MM.1S (cell line): ENCODE results near the gene OXCT1.

Source experiments
- DNase-seq: peaks from one replicate; pipeline ENCODE4 v3.0.0-alpha.2; 2015
- H2AFZ ChIP-seq: fragments of 300-600 bp; sonication (generic); 2 replicates; pipeline ENCODE4 v1.6.0; 2016; ENCODE audit warnings: antibody characterized with exemption, low read length
- H3F3A ChIP-seq: fragments of 300-600 bp; sonication (generic); 2 replicates; pipeline ENCODE4 v1.6.1; 2016; ENCODE audit warnings: mild to moderate bottlenecking, antibody characterized with exemption, low read length, moderate library complexity, mixed read lengths; ENCODE audit not compliant: insufficient read depth
- H3K27ac ChIP-seq: fragments of 300-600 bp; sonication (generic); 2 replicates; pipeline ENCODE4 v1.5.1; 2016; ENCODE audit warnings: mild to moderate bottlenecking, low read length
- H3K27me3 ChIP-seq: fragments of 300-600 bp; sonication (generic); replicated peaks from 2 replicates; pipeline ENCODE4 v1.6.0; 2016; ENCODE audit warnings: low read length; ENCODE audit not compliant: insufficient read depth
- H3K36me3 ChIP-seq: fragments of 300-600 bp; sonication (generic); replicated peaks from 2 replicates; pipeline ENCODE4 v1.6.1; 2016; ENCODE audit warnings: mild to moderate bottlenecking, low read length, mixed read lengths; ENCODE audit not compliant: insufficient read depth
- H3K4me1 ChIP-seq: fragments of 300-600 bp; sonication (generic); 2 replicates; pipeline ENCODE4 v1.6.1; 2016; ENCODE audit warnings: low read length, mixed read lengths
- H3K4me2 ChIP-seq: fragments of 300-600 bp; sonication (generic); 2 replicates; pipeline ENCODE4 v1.6.0; 2016; ENCODE audit warnings: low read depth, low read length
- H3K4me3 ChIP-seq: fragments of 300-600 bp; sonication (generic); 2 replicates; pipeline ENCODE4 v1.5.1; 2016; ENCODE audit warnings: low read length, mixed read lengths
- H3K79me2 ChIP-seq: fragments of 300-600 bp; sonication (generic); 2 replicates; pipeline ENCODE4 v1.6.1; 2016; ENCODE audit warnings: mixed run types, low read length, mixed read lengths
- H3K9ac ChIP-seq: fragments of 300-600 bp; sonication (generic); 2 replicates; pipeline ENCODE4 v1.6.1; 2016; ENCODE audit warnings: low read length, mixed read lengths
- H3K9me2 ChIP-seq: fragments of 300-600 bp; sonication (generic); replicated peaks from 2 replicates; pipeline ENCODE4 v1.6.1; 2016; ENCODE audit warnings: mild to moderate bottlenecking, low read length, mixed read lengths; ENCODE audit not compliant: insufficient read depth
- H3K9me3 ChIP-seq: fragments of 300-600 bp; sonication (generic); replicated peaks from 2 replicates; pipeline ENCODE4 v1.6.1; 2016; ENCODE audit warnings: mild to moderate bottlenecking, low read length, mixed read lengths; ENCODE audit not compliant: insufficient read depth
- H4K20me1 ChIP-seq: fragments of 300-600 bp; sonication (generic); 2 replicates; pipeline ENCODE4 v1.6.1; 2016; ENCODE audit warnings: mild to moderate bottlenecking, low read length, moderate library complexity, mixed read lengths; ENCODE audit not compliant: insufficient read depth
- EZH2 ChIP-seq: fragments of 300-600 bp; sonication (generic); optimal IDR thresholded peaks from 2 replicates; pipeline ENCODE3; 2017; ENCODE audit warnings: low read depth, mild to moderate bottlenecking, antibody characterized with exemption, low read length, mixed read lengths
- EZH2phosphoT487 ChIP-seq: fragments of 300-600 bp; sonication (generic); IDR thresholded peaks from 2 replicates; pipeline ENCODE4 v1.6.1; 2018; ENCODE audit warnings: antibody characterized with exemption, low read length
- TF ChIP-seq, protein P1 (sequence below): fragments of 300-600 bp; sonication (generic); IDR thresholded peaks from 2 replicates; pipeline ENCODE4 v1.5.1; 2016; ENCODE audit warnings: antibody characterized with exemption, low read length, mixed read lengths

The OXCT1 gene

DNA sequence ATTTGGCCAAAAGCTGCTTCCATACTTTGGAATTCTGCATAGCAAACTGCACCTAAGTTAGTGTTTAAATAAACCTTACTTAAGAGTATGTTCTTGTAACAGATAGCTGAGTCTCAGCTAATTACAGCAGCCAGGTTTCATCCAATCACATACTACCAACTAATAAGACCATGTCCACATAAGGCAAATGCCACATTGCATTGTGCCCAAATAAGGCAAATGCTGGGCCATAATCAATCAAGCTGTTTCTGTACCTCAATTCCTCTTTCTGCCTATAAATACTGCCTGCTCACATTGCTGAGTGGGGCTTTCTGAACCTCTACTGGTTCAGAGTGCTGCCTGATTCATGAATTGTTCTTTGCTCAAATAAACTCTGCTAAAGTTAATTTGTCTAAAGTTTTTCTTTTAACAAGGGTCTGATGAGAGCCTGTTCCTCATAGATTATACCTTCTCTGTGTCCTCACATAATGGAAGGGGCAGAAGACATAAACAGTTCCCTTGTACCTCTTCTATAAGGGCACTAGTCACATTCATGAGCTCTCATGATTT is 4.4 kb upstream of the OXCT1 start:
- H3K4me3 ChIP-seq = no peak overlapping the region
- H3K9ac ChIP-seq = no peak overlapping the region
- no peaks in the 10 kb centered on the region for H3K9me2 ChIP-seq
- DNase-seq = no peak
- H3K9me3 ChIP-seq = no peaks in the 10 kb centered on the region
- peak overlapping the region; percentile 23 for H3K4me2 ChIP-seq
- no peaks in the 10 kb centered on the region for H4K20me1 ChIP-seq
- H3K27ac ChIP-seq = peak overlapping the region; percentile 53; the same call in 1 of the 2 replicates
- peaks cover 24% of the 10 kb centered on the region for H3K4me1 ChIP-seq
- no peaks in the 10 kb centered on the region for H3K27me3 ChIP-seq
- TF ChIP-seq, protein P1, sequence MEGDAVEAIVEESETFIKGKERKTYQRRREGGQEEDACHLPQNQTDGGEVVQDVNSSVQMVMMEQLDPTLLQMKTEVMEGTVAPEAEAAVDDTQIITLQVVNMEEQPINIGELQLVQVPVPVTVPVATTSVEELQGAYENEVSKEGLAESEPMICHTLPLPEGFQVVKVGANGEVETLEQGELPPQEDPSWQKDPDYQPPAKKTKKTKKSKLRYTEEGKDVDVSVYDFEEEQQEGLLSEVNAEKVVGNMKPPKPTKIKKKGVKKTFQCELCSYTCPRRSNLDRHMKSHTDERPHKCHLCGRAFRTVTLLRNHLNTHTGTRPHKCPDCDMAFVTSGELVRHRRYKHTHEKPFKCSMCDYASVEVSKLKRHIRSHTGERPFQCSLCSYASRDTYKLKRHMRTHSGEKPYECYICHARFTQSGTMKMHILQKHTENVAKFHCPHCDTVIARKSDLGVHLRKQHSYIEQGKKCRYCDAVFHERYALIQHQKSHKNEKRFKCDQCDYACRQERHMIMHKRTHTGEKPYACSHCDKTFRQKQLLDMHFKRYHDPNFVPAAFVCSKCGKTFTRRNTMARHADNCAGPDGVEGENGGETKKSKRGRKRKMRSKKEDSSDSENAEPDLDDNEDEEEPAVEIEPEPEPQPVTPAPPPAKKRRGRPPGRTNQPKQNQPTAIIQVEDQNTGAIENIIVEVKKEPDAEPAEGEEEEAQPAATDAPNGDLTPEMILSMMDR = no peak
- no peak for TF ChIP-seq EZH2
- TF ChIP-seq EZH2phosphoT487 = no peak
- H2AFZ ChIP-seq = peak overlapping the region; percentile 10; the same call in 1 of the 2 replicates
- H3K36me3 ChIP-seq = no peaks in the 10 kb centered on the region
- peaks cover 6% of the 10 kb centered on the region for H3K79me2 ChIP-seq
- peaks cover 17% of the 10 kb centered on the region for H3F3A ChIP-seq

DNA sequence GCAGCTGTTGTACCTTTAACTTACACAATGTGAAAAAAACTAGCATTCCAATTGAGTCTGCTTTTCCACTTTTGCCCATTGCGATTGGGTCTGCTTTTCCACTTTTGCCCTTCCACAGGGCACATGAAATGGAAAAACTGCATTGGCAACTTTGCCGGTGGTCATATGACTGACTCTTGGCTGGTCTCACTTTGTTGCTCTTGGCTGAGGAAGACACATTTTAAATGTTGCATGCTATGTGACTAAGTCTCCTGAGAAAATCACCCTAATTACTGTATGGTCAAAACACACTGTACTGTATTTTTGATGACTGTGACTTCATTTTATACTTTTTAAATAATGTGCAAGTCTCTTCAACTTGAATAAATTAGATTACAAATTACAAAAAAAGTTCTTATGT is 1.6 kb upstream of the OXCT1 start:
- H3F3A ChIP-seq = peaks cover 17% of the 10 kb centered on the region
- H2AFZ ChIP-seq = no peak overlapping the region
- TF ChIP-seq EZH2 (no peak), EZH2phosphoT487 (no peak)
- TF ChIP-seq, protein P1 = no peak
- no peak overlapping the region for H3K4me2 ChIP-seq
- no peaks in the 10 kb centered on the region for H3K36me3 ChIP-seq
- peaks cover 27% of the 10 kb centered on the region for H3K4me1 ChIP-seq
- no peaks in the 10 kb centered on the region for H4K20me1 ChIP-seq
- no peaks in the 10 kb centered on the region for H3K9me3 ChIP-seq
- no peaks in the 10 kb centered on the region for H3K27me3 ChIP-seq
- peaks cover 32% of the 10 kb centered on the region for H3K79me2 ChIP-seq
- no peak overlapping the region for H3K4me3 ChIP-seq
- H3K9ac ChIP-seq = no peak overlapping the region
- H3K27ac ChIP-seq = no peak overlapping the region
- no peak for DNase-seq
- H3K9me2 ChIP-seq = no peaks in the 10 kb centered on the region

DNA sequence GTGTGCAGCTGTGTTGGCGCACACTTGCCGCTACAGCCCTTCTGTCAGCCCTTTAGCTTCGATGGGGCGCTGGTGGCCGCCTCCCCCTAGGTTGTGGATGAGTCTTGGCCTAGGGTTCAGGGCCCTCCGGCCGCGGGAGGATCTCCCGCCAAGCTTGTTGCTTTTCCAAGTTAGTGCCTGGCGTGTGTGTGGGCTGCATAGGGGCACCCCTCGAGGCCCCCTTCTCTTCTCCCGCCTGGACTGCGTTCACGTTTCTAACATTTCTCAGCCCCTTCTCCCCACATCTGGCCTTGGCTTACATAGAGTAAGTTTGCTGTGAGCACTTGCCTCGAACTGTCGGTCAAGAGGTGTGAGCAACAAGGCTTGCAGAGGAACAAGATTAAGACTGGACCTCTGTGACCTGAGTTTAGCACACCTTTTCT is 413 bp upstream of the OXCT1 start:
- H3K36me3 ChIP-seq = no peaks in the 10 kb centered on the region
- no peak for TF ChIP-seq EZH2phosphoT487
- TF ChIP-seq, protein P1 = no peak
- no peak for TF ChIP-seq EZH2
- DNase-seq = no peak
- no peaks in the 10 kb centered on the region for H3K9me2 ChIP-seq
- no peaks in the 10 kb centered on the region for H3K27me3 ChIP-seq
- no peaks in the 10 kb centered on the region for H3K9me3 ChIP-seq
- peak overlapping the region; percentile 86 for H2AFZ ChIP-seq
- peaks cover 43% of the 10 kb centered on the region for H3K79me2 ChIP-seq
- H4K20me1 ChIP-seq = no peaks in the 10 kb centered on the region
- H3K27ac ChIP-seq = peak overlapping the region; percentile 72; the same call in 1 of the 2 replicates
- peak overlapping the region; percentile 97 for H3K4me3 ChIP-seq
- peak overlapping the region; percentile 89 for H3K4me2 ChIP-seq
- peaks cover 17% of the 10 kb centered on the region for H3F3A ChIP-seq
- peak overlapping the region; percentile 86 for H3K9ac ChIP-seq
- H3K4me1 ChIP-seq = peaks cover 27% of the 10 kb centered on the region
